H1 (cell line): Measurements from ENCODE around the gene GTPBP10. TPM values are rescaled to one million over a fixed set of nuclear protein-coding genes. Genes with fewer than 3 reads are reported as not detected.

Source experiments
- CTCF ChIA-PET: fragments of 300-600 bp; sonication (Branson Sonifier 250); formaldehyde crosslinking; loops from one replicate; lab custom pipeline; 2021; ENCODE audit not compliant: partially characterized antibody; lab: Charles Lee
- POLR2A ChIA-PET: fragments of 300-600 bp; sonication (Branson Sonifier 250); formaldehyde crosslinking; loops from one replicate; lab custom pipeline; 2021; ENCODE audit warnings: inconsistent platforms; ENCODE audit not compliant: partially characterized antibody; lab: Charles Lee
- DNase-seq, 2 experiments: peaks; one replicate each; pipeline versions ENCODE4 v3.0.0 to v3.0.0-alpha.2; 2010 to 2022; ENCODE audit warnings: low spot score in 2 of 2, low read depth in 1 of 2, mixed read lengths in 1 of 2
- FAIRE-seq: peaks from 2 replicates; lab custom pipeline; 2011; peaks lifted over from hg19 to GRCh38; lab: Jason Lieb, UNC
- H2AFZ ChIP-seq: 2 replicates; pipeline ENCODE4 v1.8.1; 2012; ENCODE audit warnings: low read length, inconsistent platforms
- H2AK5ac ChIP-seq: 2 replicates; pipeline ENCODE4 v1.6.1; 2013; ENCODE audit warnings: low read depth, low read length
- H2BK120ac ChIP-seq: replicated peaks from 2 replicates; pipeline ENCODE3; 2013; ENCODE audit warnings: low read depth, low read length, inconsistent platforms
- H2BK12ac ChIP-seq: 2 replicates; pipeline ENCODE4 v1.6.1; 2013; ENCODE audit warnings: low read depth, low read length
- H2BK15ac ChIP-seq: 2 replicates; pipeline ENCODE4 v1.6.1; 2013; ENCODE audit warnings: low read length
- H2BK20ac ChIP-seq: 2 replicates; pipeline ENCODE4 v1.6.1; 2013; ENCODE audit warnings: low read length
- H2BK5ac ChIP-seq: 2 replicates; pipeline ENCODE4 v1.6.1; 2013; ENCODE audit warnings: low read depth, low read length
- H3K14ac ChIP-seq: 2 replicates; pipeline ENCODE4 v1.6.1; 2013; ENCODE audit warnings: inconsistent platforms; ENCODE audit not compliant: insufficient read length
- H3K18ac ChIP-seq: 2 replicates; pipeline ENCODE4 v1.6.1; 2013; ENCODE audit warnings: low read length; ENCODE audit errors: extremely low read depth
- H3K23ac ChIP-seq: 2 replicates; pipeline ENCODE4 v1.6.1; 2013; ENCODE audit warnings: inconsistent platforms; ENCODE audit not compliant: insufficient read length
- H3K23me2 ChIP-seq: 2 replicates; pipeline ENCODE4 v1.6.1; 2013; ENCODE audit warnings: low read depth, low read length
- H3K27ac ChIP-seq: 2 replicates; pipeline ENCODE4 v1.6.1; 2011; ENCODE audit warnings: low read depth, low read length, inconsistent platforms
- H3K27me3 ChIP-seq, 4 experiments: replicated peaks in 1 of 4; 1 replicate in 1 of 4; 2 replicates in 3 of 4; pipeline versions ENCODE4 v1.6.1 to v1.8.1; 2011 to 2013; ENCODE audit warnings: low read length in 3 of 4, mild to moderate bottlenecking in 3 of 4, inconsistent platforms in 2 of 4, mixed read lengths in 2 of 4, moderate library complexity in 1 of 4; ENCODE audit not compliant: control insufficient read depth in 3 of 4, insufficient read depth in 3 of 4; ENCODE audit errors: extremely low read depth in 1 of 4
- H3K36me3 ChIP-seq, 4 experiments: 2 replicates each; pipeline versions ENCODE4 v1.6.1 to v1.8.1; 2011 to 2013; ENCODE audit warnings: mild to moderate bottlenecking in 4 of 4, low read length in 3 of 4, moderate library complexity in 2 of 4, control low read depth in 1 of 4, inconsistent platforms in 1 of 4; ENCODE audit not compliant: insufficient read depth in 4 of 4, control insufficient read depth in 2 of 4
- H3K4ac ChIP-seq: replicated peaks from 2 replicates; pipeline ENCODE3; 2013; ENCODE audit warnings: low read length, low read depth, mixed read lengths, inconsistent platforms; ENCODE audit not compliant: insufficient read length
- H3K4me1 ChIP-seq, 4 experiments: replicated peaks in 1 of 4; 1 replicate in 1 of 4; 2 replicates in 3 of 4; pipeline versions ENCODE4 v1.6.1 to v1.8.1; 2011 to 2013; ENCODE audit warnings: low read length in 3 of 4, inconsistent platforms in 2 of 4, mixed read lengths in 1 of 4; ENCODE audit not compliant: insufficient read depth in 4 of 4, control insufficient read depth in 3 of 4
- H3K4me2 ChIP-seq, 2 experiments: 2 replicates each; pipeline versions ENCODE4 v1.6.1 to v1.8.1; 2011 to 2013; ENCODE audit warnings: low read depth in 2 of 2, low read length in 2 of 2, control low read depth in 1 of 2, inconsistent platforms in 1 of 2, mild to moderate bottlenecking in 1 of 2; ENCODE audit not compliant: insufficient read depth in 1 of 2
- H3K4me3 ChIP-seq, 4 experiments: fragments of 200-600, 300-600 bp in 1 of 4; sonication (generic), shearing (Covaris generic), sonication (Bioruptor Twin) in 1 of 4; 2 replicates each; pipeline versions ENCODE4 v1.5.1 to v1.8.1; 2011 to 2016; ENCODE audit warnings: low read length in 4 of 4, low read depth in 3 of 4, control low read depth in 2 of 4, inconsistent platforms in 2 of 4, mild to moderate bottlenecking in 2 of 4, mixed read lengths in 1 of 4, moderate library complexity in 1 of 4; ENCODE audit not compliant: insufficient read depth in 2 of 4; ENCODE audit errors: extremely low read depth in 1 of 4
- H3K56ac ChIP-seq: replicated peaks from 2 replicates; pipeline ENCODE3; 2013; ENCODE audit warnings: low read depth, mild to moderate bottlenecking, mixed read lengths, low read length, inconsistent platforms; ENCODE audit not compliant: insufficient read length
- H3K79me1 ChIP-seq: 2 replicates; pipeline ENCODE4 v1.6.1; 2013; ENCODE audit warnings: low read depth, low read length, control low read depth
- H3K79me2 ChIP-seq, 2 experiments: 2 replicates each; pipeline versions ENCODE4 v1.6.1 to v1.8.1; 2012 to 2013; ENCODE audit warnings: low read length in 2 of 2, mild to moderate bottlenecking in 2 of 2, inconsistent platforms in 1 of 2; ENCODE audit not compliant: insufficient read depth in 2 of 2, control insufficient read depth in 1 of 2
- H3K9ac ChIP-seq, 4 experiments: replicated peaks in 1 of 4; 1 replicate in 1 of 4; 2 replicates in 3 of 4; pipeline versions ENCODE4 v1.6.1 to v1.8.1; 2011 to 2013; ENCODE audit warnings: low read depth in 3 of 4, low read length in 3 of 4, control low read depth in 2 of 4, mild to moderate bottlenecking in 2 of 4, moderate library complexity in 2 of 4, inconsistent platforms in 1 of 4; ENCODE audit errors: extremely low read depth in 1 of 4
- H3K9me3 ChIP-seq, 2 experiments: 2 replicates each; pipeline versions ENCODE4 v1.6.1 to v1.8.1; 2012 to 2013; ENCODE audit warnings: mild to moderate bottlenecking in 2 of 2, moderate library complexity in 2 of 2, control low read depth in 1 of 2, inconsistent platforms in 1 of 2, low read depth in 1 of 2, low read length in 1 of 2, mixed read lengths in 1 of 2; ENCODE audit not compliant: insufficient read depth in 2 of 2
- H4K20me1 ChIP-seq, 2 experiments: replicated peaks in 1 of 2; 2 replicates each; pipeline versions ENCODE3 to v1.8.1; 2011 to 2013; ENCODE audit warnings: inconsistent platforms in 2 of 2, low read length in 2 of 2, mild to moderate bottlenecking in 1 of 2; ENCODE audit not compliant: insufficient read depth in 2 of 2, control insufficient read depth in 1 of 2
- H4K5ac ChIP-seq: 2 replicates; pipeline ENCODE4 v1.6.1; 2013; ENCODE audit warnings: low read length, low read depth, mixed read lengths, inconsistent platforms; ENCODE audit not compliant: insufficient read length
- H4K8ac ChIP-seq: 2 replicates; pipeline ENCODE4 v1.8.0; 2013; ENCODE audit warnings: mild to moderate bottlenecking, moderate library complexity, low read length, inconsistent platforms; ENCODE audit not compliant: insufficient read depth; ENCODE audit errors: extremely low read depth
- H4K91ac ChIP-seq: replicated peaks from 2 replicates; pipeline ENCODE3; 2013; ENCODE audit warnings: low read length, mixed read lengths, inconsistent platforms; ENCODE audit not compliant: insufficient read length
- BACH1 ChIP-seq: IDR thresholded peaks from 2 replicates; pipeline ENCODE4 v1.6.1; 2012; ENCODE audit warnings: low read length, improper control_type of control experiment
- CEBPB ChIP-seq: IDR thresholded peaks from 2 replicates; pipeline ENCODE4 v1.6.1; 2012; ENCODE audit warnings: low read depth, low read length
- CREB1 ChIP-seq: IDR thresholded peaks from 2 replicates; pipeline ENCODE4 v1.6.1; 2012; ENCODE audit warnings: inconsistent platforms
- CTBP2 ChIP-seq: IDR thresholded peaks from 2 replicates; pipeline ENCODE4 v1.7.0; 2011; ENCODE audit warnings: borderline replicate concordance, mild to moderate bottlenecking, moderate library complexity, mixed read lengths, low read length; ENCODE audit not compliant: insufficient read depth, insufficient read length
- HDAC6 ChIP-seq: IDR thresholded peaks from one replicate; pipeline ENCODE4 v1.7.1; 2012; ENCODE audit warnings: low read depth, mild to moderate bottlenecking, inconsistent platforms, low read length, moderate library complexity
- PHF8 ChIP-seq: fragments of 200-600 bp; sonication (generic); conservative IDR thresholded peaks from 2 replicates; pipeline ENCODE4 v1.7.1; 2012; ENCODE audit warnings: low read depth, mild to moderate bottlenecking, inconsistent platforms, low read length, moderate library complexity
- POLR2AphosphoS5 ChIP-seq: IDR thresholded peaks from 2 replicates; pipeline ENCODE4 v1.6.1; 2011; ENCODE audit warnings: low read depth, low read length
- RAD21 ChIP-seq, 2 experiments: IDR thresholded peaks in 1 of 2; conservative IDR thresholded peaks in 1 of 2; 2 replicates each; pipeline ENCODE4 v1.6.1; 2011; ENCODE audit warnings: low read depth in 2 of 2, low read length in 2 of 2, improper control_type of control experiment in 1 of 2, inconsistent platforms in 1 of 2, mild to moderate bottlenecking in 1 of 2, moderate library complexity in 1 of 2
- RNF2 ChIP-seq: fragments of 200-900, 300-1000 bp; sonication (generic); IDR thresholded peaks from 2 replicates; pipeline ENCODE4 v1.7.1; 2016; ENCODE audit warnings: borderline replicate concordance, low read depth, mild to moderate bottlenecking, antibody characterized with exemption, low read length; ENCODE audit not compliant: poor library complexity, severe bottlenecking; ENCODE audit errors: missing control alignments
- RXRA ChIP-seq: IDR thresholded peaks from 2 replicates; pipeline ENCODE4 v1.6.1; 2011; ENCODE audit warnings: low read depth, mild to moderate bottlenecking, low read length, moderate library complexity; ENCODE audit not compliant: insufficient read depth
- SIX5 ChIP-seq: IDR thresholded peaks from 2 replicates; pipeline ENCODE4 v1.6.1; 2011; ENCODE audit warnings: mild to moderate bottlenecking, low read depth, low read length
- SP1 ChIP-seq: IDR thresholded peaks from 2 replicates; pipeline ENCODE4 v1.6.1; 2011; ENCODE audit warnings: low read depth, low read length
- SP2 ChIP-seq: IDR thresholded peaks from 2 replicates; pipeline ENCODE4 v1.6.1; 2012; ENCODE audit warnings: mild to moderate bottlenecking, low read length, inconsistent platforms
- SRF ChIP-seq: IDR thresholded peaks from 2 replicates; pipeline ENCODE4 v1.6.1; 2011; ENCODE audit warnings: mild to moderate bottlenecking, low read depth, low read length, moderate library complexity
- TBP ChIP-seq: IDR thresholded peaks from 2 replicates; pipeline ENCODE4 v1.6.1; 2011; ENCODE audit warnings: low read depth, low read length, improper control_type of control experiment
- WGBS, 2 experiments: shearing (Covaris generic) in 1 of 2; methylation state at CpG; one replicate each; pipeline versions ENCODE4 v1.1.6 to v1.1.7; 2013 to 2015; ENCODE audit warnings: low lambda C conversion rate in 2 of 2, mixed read lengths in 2 of 2, inconsistent platforms in 1 of 2, low coverage in 1 of 2, missing lambda C conversion rate in 1 of 2; ENCODE audit not compliant: insufficient replicate concordance in 2 of 2, insufficient coverage in 1 of 2, insufficient read length in 1 of 2; ENCODE audit errors: extremely low coverage in 1 of 2, missing lambda C conversion rate in 1 of 2; 5-methylcytosine and 5-hydroxymethylcytosine counted together
- polyA plus RNA-seq, 7 experiments: library from polyadenylated mRNA; depleted of rRNA in 3 of 7; stranded (reverse) in 5 of 7; unstranded in 2 of 7; fragments of >200 nt in 5 of 7; fragments of 200-250 nt in 2 of 7; gene quantifications; 1 replicate in 5 of 7; 2 replicates in 1 of 7; 4 replicates in 1 of 7; pipeline versions ENCODE4 v1.2.1 to v1.2.3, GENCODE V29; 2011 to 2013; ENCODE audit warnings: missing spikeins in 2 of 7, mixed read lengths in 2 of 7
- total RNA-seq: library from RNA; stranded (reverse); fragmentation: NEBNext Ultra II Directional; extraction: Animal tissue kit (Norgen Biotek cat#: 25700); gene quantifications from 2 replicates; pipeline ENCODE4 v1.2.1, GENCODE V29; 2021

Gene GTPBP10
- total and polyA plus RNA-seq, 2 of the 8 experiments (the other 6 are each of a cell fraction or from before 2014, with no cell fraction given) = 4.4 to 21.2 TPM

DNA sequence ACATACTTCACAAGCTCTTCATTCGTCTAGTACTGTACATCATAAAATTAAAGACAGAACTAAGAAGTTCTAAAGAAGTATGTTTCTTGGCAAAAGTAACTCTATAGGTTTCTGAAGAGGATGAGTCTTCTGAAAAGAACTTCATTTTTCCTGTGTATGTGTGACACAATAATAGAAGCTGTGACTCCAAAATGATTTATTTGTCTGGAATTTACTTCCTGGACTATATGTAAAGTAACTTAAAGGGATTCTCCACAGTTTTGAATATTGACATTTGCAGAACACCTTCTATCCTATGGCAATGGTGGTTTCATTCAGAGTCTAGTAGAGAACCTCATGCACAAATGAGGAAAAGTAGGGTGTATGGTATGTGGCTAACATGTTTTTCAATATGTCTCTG is 36.9 kb downstream of the GTPBP10 start:
- Histone ChIP-seq H3K79me2 (no peaks in the 10 kb centered on the region), H3K56ac (no peak overlapping the region), H3K14ac (no peak overlapping the region), H2BK5ac (no peak overlapping the region), H3K4me3 (no peak overlapping the region), H3K27me3 (no peaks in the 10 kb centered on the region), H3K4me1 (no peaks in the 10 kb centered on the region), H2BK15ac (no peak overlapping the region), H3K18ac (no peak overlapping the region), H3K36me3 (peaks cover 0 to 30% (median 16%) of the 10 kb centered on the region in 4 experiments; a peak in 6 of 8 replicates), H4K91ac (no peak overlapping the region), H2BK12ac (no peak overlapping the region), H3K27ac (no peak overlapping the region), H2AK5ac (no peak overlapping the region), H4K5ac (no peak overlapping the region), H3K79me1 (no peaks in the 10 kb centered on the region), H3K9ac (no peak overlapping the region), H3K23me2 (no peaks in the 10 kb centered on the region), H2AFZ (no peak overlapping the region), H2BK20ac (no peak overlapping the region), H3K4ac (no peak overlapping the region), H4K8ac (no peak overlapping the region), H3K23ac (no peak overlapping the region), H4K20me1 (no peaks in the 10 kb centered on the region), H3K9me3 (no peaks in the 10 kb centered on the region), H2BK120ac (no peak overlapping the region), H3K4me2 (no peak overlapping the region)
- no peak for FAIRE-seq
- POLR2A ChIA-PET = no interaction called here
- CTCF ChIA-PET = interaction anchor here (0.5 kb wide), 1 partner anchor 300 kb away, joined by 3 read pairs; no protein-coding TSS in a partner anchor
- WGBS, 2 experiments = 86% methylated on average over 1 of the region's 1 CpG; no CpG with 5 or more reads in 1 of the 2 experiments
- DNase-seq = no peak
- TF ChIP-seq CEBPB = no peak
- TF ChIP-seq CREB1 = no peak
- TF ChIP-seq SP1 = no peak
- no peak for TF ChIP-seq SRF
- no peak for TF ChIP-seq POLR2AphosphoS5
- TF ChIP-seq RXRA = no peak
- no peak for TF ChIP-seq HDAC6
- TF ChIP-seq TBP = no peak
- TF ChIP-seq BACH1 = no peak
- TF ChIP-seq RAD21 (IDR thresholded peaks at IDR 0.05 in 1 of 2, conservative IDR thresholded peaks at IDR 0.05 in 1 of 2; ENCODE audit: low read depth in 2 of 2, low read length in 2 of 2) = no peak
- TF ChIP-seq PHF8 = no peak
- TF ChIP-seq RNF2 = no peak
- no peak for TF ChIP-seq CTBP2
- no peak for TF ChIP-seq SP2
- no peak for TF ChIP-seq SIX5
